ENCODE data around the gene BHLHE40.

Gene BHLHE40

GRCh38 chr3:4985330-4986174 is 6.3 kb downstream of the BHLHE40 start:
- WGBS: 60% methylated on average over 10 of the region's 10 CpGs
- Histone ChIP-seq H3K4me1 (ENCODE audit: insufficient read depth, low read length) (peaks cover 41% of the 10 kb centered on the region), H3K36me3 (ENCODE audit: insufficient read depth, low read length) (peaks cover 31% of the 10 kb centered on the region), H3K9ac (ENCODE audit: low read depth, low read length) (no peak overlapping the region), H3K4me3 (ENCODE audit: low read length) (no peak overlapping the region), H3K27me3 (ENCODE audit: insufficient read depth, low read length) (no peaks in the 10 kb centered on the region), H3K9me3 (ENCODE audit: insufficient read depth, low read depth, low read length) (no peaks in the 10 kb centered on the region), H3K27ac (ENCODE audit: low read depth, low read length) (no peak overlapping the region)

- Histone ChIP-seq H3K36me3 (ENCODE audit: insufficient read depth, low read length) (peaks cover 29% of the 10 kb centered on the region), H3K27ac (ENCODE audit: low read depth, low read length) (no peak overlapping the region), H3K9ac (ENCODE audit: low read depth, low read length) (no peak overlapping the region; the same call in 1 of the 2 replicates), H3K4me1 (ENCODE audit: insufficient read depth, low read length) (peaks cover 39% of the 10 kb centered on the region), H3K27me3 (ENCODE audit: insufficient read depth, low read length) (no peaks in the 10 kb centered on the region), H3K4me3 (ENCODE audit: low read length) (peak overlapping the region; percentile 52), H3K9me3 (ENCODE audit: insufficient read depth, low read depth, low read length) (no peaks in the 10 kb centered on the region)
- WGBS: 21% methylated on average over 13 of the region's 13 CpGs
These were observed 7.0 kb downstream of the BHLHE40 start for GRCh38 chr3:4986175-4986781.

- no peak overlapping the region; the same call in 1 of the 2 replicates for H3K9ac ChIP-seq (ENCODE audit: low read depth, low read length)
- peaks cover 33% of the 10 kb centered on the region for H3K4me1 ChIP-seq (ENCODE audit: insufficient read depth, low read length)
- no peak overlapping the region for H3K27ac ChIP-seq (ENCODE audit: low read depth, low read length)
- H3K9me3 ChIP-seq (ENCODE audit: insufficient read depth, low read depth, low read length): no peaks in the 10 kb centered on the region
- H3K36me3 ChIP-seq (ENCODE audit: insufficient read depth, low read length): peaks cover 22% of the 10 kb centered on the region
- 2% methylated on average over 40 of the region's 44 CpGs for WGBS
- no peaks in the 10 kb centered on the region for H3K27me3 ChIP-seq (ENCODE audit: insufficient read depth, low read length)
- H3K4me3 ChIP-seq (ENCODE audit: low read length): peak overlapping the region; percentile 52
These were observed 7.7 kb downstream of the BHLHE40 start for GRCh38 chr3:4986782-4987537.

GRCh38 chr3:4987538-4988296 is 8.5 kb downstream of the BHLHE40 start:
- peaks cover 15% of the 10 kb centered on the region for H3K36me3 ChIP-seq (ENCODE audit: insufficient read depth, low read length)
- no peaks in the 10 kb centered on the region for H3K9me3 ChIP-seq (ENCODE audit: insufficient read depth, low read depth, low read length)
- peak overlapping the region; percentile 52 for H3K4me3 ChIP-seq (ENCODE audit: low read length)
- no peak overlapping the region for H3K9ac ChIP-seq (ENCODE audit: low read depth, low read length)
- no peak overlapping the region for H3K27ac ChIP-seq (ENCODE audit: low read depth, low read length)
- H3K4me1 ChIP-seq (ENCODE audit: insufficient read depth, low read length): peaks cover 30% of the 10 kb centered on the region
- 96% methylated on average over 4 of the region's 6 CpGs for WGBS
- H3K27me3 ChIP-seq (ENCODE audit: insufficient read depth, low read length): no peaks in the 10 kb centered on the region

GRCh38 chr3:4988983-4989834 is 10.0 kb downstream of the BHLHE40 start:
- WGBS: 90% methylated on average over 13 of the region's 13 CpGs
- H3K9ac ChIP-seq (ENCODE audit: low read depth, low read length): no peak overlapping the region
- no peaks in the 10 kb centered on the region for H3K27me3 ChIP-seq (ENCODE audit: insufficient read depth, low read length)
- H3K4me1 ChIP-seq (ENCODE audit: insufficient read depth, low read length): peaks cover 20% of the 10 kb centered on the region
- no peaks in the 10 kb centered on the region for H3K9me3 ChIP-seq (ENCODE audit: insufficient read depth, low read depth, low read length)
- no peak overlapping the region for H3K4me3 ChIP-seq (ENCODE audit: low read length)
- peaks cover 4% of the 10 kb centered on the region for H3K36me3 ChIP-seq (ENCODE audit: insufficient read depth, low read length)
- H3K27ac ChIP-seq (ENCODE audit: low read depth, low read length): no peak overlapping the region

GRCh38 chr3:4990069-4990468 is 10.8 kb downstream of the BHLHE40 start:
- no peak overlapping the region for H3K9ac ChIP-seq (ENCODE audit: low read depth, low read length)
- peaks cover 14% of the 10 kb centered on the region for H3K4me1 ChIP-seq (ENCODE audit: insufficient read depth, low read length)
- H3K27ac ChIP-seq (ENCODE audit: low read depth, low read length): no peak overlapping the region
- no peaks in the 10 kb centered on the region for H3K27me3 ChIP-seq (ENCODE audit: insufficient read depth, low read length)
- WGBS: 86% methylated on average over 1 of the region's 3 CpGs
- H3K9me3 ChIP-seq (ENCODE audit: insufficient read depth, low read depth, low read length): no peaks in the 10 kb centered on the region
- H3K36me3 ChIP-seq (ENCODE audit: insufficient read depth, low read length): no peaks in the 10 kb centered on the region; the same call in 1 of the 2 replicates
- H3K4me3 ChIP-seq (ENCODE audit: low read length): no peak overlapping the region

- Histone ChIP-seq H3K4me3 (ENCODE audit: low read length) (no peak overlapping the region), H3K36me3 (ENCODE audit: insufficient read depth, low read length) (no peaks in the 10 kb centered on the region), H3K27me3 (ENCODE audit: insufficient read depth, low read length) (no peaks in the 10 kb centered on the region), H3K4me1 (ENCODE audit: insufficient read depth, low read length) (peaks cover 14% of the 10 kb centered on the region), H3K27ac (ENCODE audit: low read depth, low read length) (no peak overlapping the region), H3K9ac (ENCODE audit: low read depth, low read length) (no peak overlapping the region), H3K9me3 (ENCODE audit: insufficient read depth, low read depth, low read length) (no peaks in the 10 kb centered on the region)
- WGBS: 91% methylated on average over 3 of the region's 6 CpGs
These were observed 12.9 kb downstream of the BHLHE40 start for GRCh38 chr3:4992118-4992517.

- 91% methylated on average over 3 of the region's 4 CpGs for WGBS
- no peak overlapping the region for H3K4me3 ChIP-seq (ENCODE audit: low read length)
- H3K27ac ChIP-seq (ENCODE audit: low read depth, low read length): no peak overlapping the region
- no peak overlapping the region for H3K9ac ChIP-seq (ENCODE audit: low read depth, low read length)
- H3K9me3 ChIP-seq (ENCODE audit: insufficient read depth, low read depth, low read length): no peaks in the 10 kb centered on the region
- no peaks in the 10 kb centered on the region for H3K36me3 ChIP-seq (ENCODE audit: insufficient read depth, low read length)
- no peaks in the 10 kb centered on the region for H3K27me3 ChIP-seq (ENCODE audit: insufficient read depth, low read length)
- H3K4me1 ChIP-seq (ENCODE audit: insufficient read depth, low read length): peaks cover 14% of the 10 kb centered on the region
These were observed 14.3 kb downstream of the BHLHE40 start for GRCh38 chr3:4993276-4994143.

- no peaks in the 10 kb centered on the region for H3K27me3 ChIP-seq (ENCODE audit: insufficient read depth, low read length)
- no peak overlapping the region for H3K4me3 ChIP-seq (ENCODE audit: low read length)
- H3K4me1 ChIP-seq (ENCODE audit: insufficient read depth, low read length): peaks cover 15% of the 10 kb centered on the region
- H3K36me3 ChIP-seq (ENCODE audit: insufficient read depth, low read length): no peaks in the 10 kb centered on the region
- no peak overlapping the region for H3K27ac ChIP-seq (ENCODE audit: low read depth, low read length)
- H3K9me3 ChIP-seq (ENCODE audit: insufficient read depth, low read depth, low read length): no peaks in the 10 kb centered on the region
- H3K9ac ChIP-seq (ENCODE audit: low read depth, low read length): no peak overlapping the region
These were observed 15.0 kb downstream of the BHLHE40 start for GRCh38 chr3:4994144-4994730.
